HL-60 (cell line): ENCODE data around the gene SLC25A19.

Source experiments
- DNase-seq, 2 experiments: peaks; one replicate each; pipeline ENCODE4 v3.0.0-alpha.2; 2010 to 2020; ENCODE audit warnings: low read depth in 1 of 2, low spot score in 1 of 2
- H3K27ac ChIP-seq: fragments of 250-450 bp; sonication (Bioruptor Pico); replicated peaks from 2 replicates; pipeline ENCODE4 v1.5.1; 2020; ENCODE audit warnings: mild to moderate bottlenecking, moderate library complexity
- H3K27me3 ChIP-seq: fragments of 250-450 bp; sonication (Bioruptor Pico); 2 replicates; pipeline ENCODE4 v1.5.1; 2021; ENCODE audit warnings: mild to moderate bottlenecking, moderate library complexity; ENCODE audit not compliant: insufficient read depth, poor library complexity, severe bottlenecking
- H3K4me3 ChIP-seq: replicated peaks from 2 replicates; pipeline ENCODE4 v1.5.1; 2011; ENCODE audit warnings: mild to moderate bottlenecking, control low read depth, low read length; ENCODE audit not compliant: insufficient read depth
- CTCF ChIP-seq: IDR thresholded peaks from one replicate; pipeline ENCODE4 v1.5.1; 2011; ENCODE audit warnings: low read length, control low read depth, inconsistent platforms; ENCODE audit not compliant: insufficient read depth
- GABPA ChIP-seq: IDR thresholded peaks from 2 replicates; pipeline ENCODE4 v1.6.1; 2012; ENCODE audit warnings: low read depth
- POLR2AphosphoS5 ChIP-seq: IDR thresholded peaks from 2 replicates; pipeline ENCODE4 v1.6.1; 2012; ENCODE audit warnings: low read depth
- REST ChIP-seq: IDR thresholded peaks from 2 replicates; pipeline ENCODE4 v1.6.1; 2012; ENCODE audit warnings: low read depth; ENCODE audit not compliant: insufficient replicate concordance
- SPI1 ChIP-seq: IDR thresholded peaks from 2 replicates; pipeline ENCODE4 v1.6.1; 2012; ENCODE audit warnings: low read depth, mild to moderate bottlenecking, borderline replicate concordance

The SLC25A19 gene

GRCh38 chr17:75240394-75241142 is 48.7 kb downstream of the SLC25A19 start:
- Histone ChIP-seq H3K27me3 (no peaks in the 10 kb centered on the region), H3K27ac (no peak overlapping the region), H3K4me3 (no peak overlapping the region)
- TF ChIP-seq CTCF (peak; percentile 75), REST (no peak)
- peak in 1 of 2 experiments; percentile 60 for DNase-seq

GRCh38 chr17:75239778-75240393 is 49.3 kb downstream of the SLC25A19 start:
- Histone ChIP-seq H3K4me3 (no peak overlapping the region), H3K27me3 (no peaks in the 10 kb centered on the region), H3K27ac (no peak overlapping the region)
- no peak for DNase-seq
- no peak for TF ChIP-seq GABPA
- TF ChIP-seq REST: no peak
- no peak for TF ChIP-seq SPI1
- no peak for TF ChIP-seq POLR2AphosphoS5
- no peak for TF ChIP-seq CTCF

GRCh38 chr17:75239214-75239613 is 50.0 kb downstream of the SLC25A19 start:
- no peak for DNase-seq
- Histone ChIP-seq H3K27ac (no peak overlapping the region), H3K4me3 (no peak overlapping the region), H3K27me3 (no peaks in the 10 kb centered on the region)
- TF ChIP-seq POLR2AphosphoS5: no peak

- Histone ChIP-seq H3K4me3 (no peak overlapping the region), H3K27me3 (no peaks in the 10 kb centered on the region), H3K27ac (no peak overlapping the region)
- TF ChIP-seq POLR2AphosphoS5 (peak; percentile 58), REST (no peak), GABPA (no peak), CTCF (peak; percentile 93)
- DNase-seq: peak in 1 of 2 experiments; percentile 73
These were observed 50.5 kb downstream of the SLC25A19 start for GRCh38 chr17:75238684-75239191.
